Renal pelvis (tissue), 4 donors: ENCODE data around the gene TPO. TPM values are rescaled to one million over a fixed set of nuclear protein-coding genes. Genes with fewer than 3 reads are reported as not detected.

Experiments used
- DNase-seq: peaks from one replicate; pipeline ENCODE4 v3.0.0-alpha.2; 2013
- polyA plus RNA-seq, 3 donors: library from polyadenylated mRNA; unstranded; fragments of 120-200 nt; gene quantifications; one replicate each; pipeline ENCODE4 v1.2.1, GENCODE V29; 2013; ENCODE audit not compliant: insufficient read length in 3 of 3

The TPO gene
- polyA plus RNA-seq, 3 donors, result 0.03 to 0.04 TPM; not detected in 1

GRCh38 chr2:1584051-1584531, 170.8 kb downstream of the TPO start:
- DNase-seq, result no peak

- DNase-seq, result no peak
Measured at GRCh38 chr2:1584691-1585485, 171.6 kb downstream of the TPO start.

GRCh38 chr2:1585635-1586034, 172.4 kb downstream of the TPO start:
- DNase-seq, result no peak

GRCh38 chr2:1586251-1586922, 173.1 kb downstream of the TPO start:
- no peak for DNase-seq

GRCh38 chr2:1586923-1587840, 173.9 kb downstream of the TPO start:
- no peak for DNase-seq

- no peak for DNase-seq
Measured at GRCh38 chr2:1588051-1588977, 175.1 kb downstream of the TPO start.

- DNase-seq, result no peak
Measured at GRCh38 chr2:1588978-1589621, 175.8 kb downstream of the TPO start.

- no peak for DNase-seq
Measured at GRCh38 chr2:1590596-1591460, 177.6 kb downstream of the TPO start.

- no peak for DNase-seq
Measured at GRCh38 chr2:1591461-1591770, 178.2 kb downstream of the TPO start.
